RWPE2 (cell line): ENCODE measurements around the gene PEAK1.

ENCODE experiments used
- ATAC-seq: fragments of 200-7000 bp; cut with Tn5 transposase; 3 replicates; pipeline ENCODE4 v1.9.1; 2021; ENCODE audit warnings: low read depth
- DNase-seq: peaks from one replicate; pipeline ENCODE4 v3.0.0-alpha.2; 2020; ENCODE audit warnings: low spot score
- H3K27ac ChIP-seq: fragments of 450-650 bp; 2 replicates; pipeline ENCODE4 v1.5.1; 2017; ENCODE audit warnings: mild to moderate bottlenecking; ENCODE audit not compliant: poor library complexity, severe bottlenecking
- H3K27me3 ChIP-seq: fragments of 250-450 bp; sonication (Bioruptor Pico); 2 replicates; pipeline ENCODE4 v1.5.1; 2021; ENCODE audit warnings: mild to moderate bottlenecking, moderate library complexity; ENCODE audit not compliant: insufficient read depth, poor library complexity, severe bottlenecking
- H3K36me3 ChIP-seq: fragments of 250-450 bp; sonication (Bioruptor Pico); 2 replicates; pipeline ENCODE4 v1.5.1; 2020; ENCODE audit warnings: low read depth, mild to moderate bottlenecking, moderate library complexity
- H3K4me1 ChIP-seq: fragments of 250-450 bp; sonication (Bioruptor Pico); 2 replicates; pipeline ENCODE4 v1.5.1; 2021; ENCODE audit warnings: mild to moderate bottlenecking, moderate library complexity; ENCODE audit not compliant: insufficient read depth, poor library complexity, severe bottlenecking
- H3K4me3 ChIP-seq: fragments of 250-450 bp; sonication (Bioruptor Pico); 2 replicates; pipeline ENCODE4 v1.5.1; 2021; ENCODE audit warnings: mild to moderate bottlenecking, moderate library complexity; ENCODE audit not compliant: severe bottlenecking
- H3K9me3 ChIP-seq: fragments of 250-450 bp; sonication (Bioruptor Pico); 2 replicates; pipeline ENCODE4 v1.5.1; 2021; ENCODE audit warnings: mild to moderate bottlenecking, moderate library complexity; ENCODE audit not compliant: severe bottlenecking
- TF ChIP-seq, protein P1 (sequence below): fragments of 450-650 bp; IDR thresholded peaks from one replicate; pipeline ENCODE4 v1.5.1; 2017; ENCODE audit warnings: mild to moderate bottlenecking, moderate library complexity; ENCODE audit not compliant: poor library complexity, severe bottlenecking

The PEAK1 gene

DNA sequence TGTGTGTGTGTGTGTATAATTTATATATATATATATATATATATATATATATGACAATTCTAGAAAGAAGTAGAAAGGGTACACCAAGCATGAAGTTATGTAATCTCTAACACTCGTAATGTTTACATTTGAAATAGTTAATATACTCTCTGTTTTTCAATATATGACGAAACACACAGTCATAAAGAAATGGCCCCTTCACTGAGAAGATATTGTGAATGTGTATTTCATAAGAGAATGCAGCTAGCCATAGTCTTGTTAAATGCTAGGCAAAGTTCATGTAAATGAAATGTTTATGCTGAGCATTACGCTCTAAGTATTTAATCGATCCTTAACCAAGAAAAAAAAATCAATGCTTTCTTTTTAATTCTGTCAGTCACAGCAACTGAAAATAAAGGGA lies 194.3 kb downstream of the PEAK1 start:
- Histone ChIP-seq H3K36me3 (0 out of 2 replicates have a peak, but pooled peaks cover 3% of the 10 kb centered on the region), H3K4me3 (no peak overlapping the region), H3K27ac (no peak overlapping the region), H3K9me3 (no peaks in the 10 kb centered on the region), H3K4me1 (no peaks in the 10 kb centered on the region), H3K27me3 (no peaks in the 10 kb centered on the region)
- DNase-seq (no peak), ATAC-seq (no peak)
- TF ChIP-seq, protein P1, sequence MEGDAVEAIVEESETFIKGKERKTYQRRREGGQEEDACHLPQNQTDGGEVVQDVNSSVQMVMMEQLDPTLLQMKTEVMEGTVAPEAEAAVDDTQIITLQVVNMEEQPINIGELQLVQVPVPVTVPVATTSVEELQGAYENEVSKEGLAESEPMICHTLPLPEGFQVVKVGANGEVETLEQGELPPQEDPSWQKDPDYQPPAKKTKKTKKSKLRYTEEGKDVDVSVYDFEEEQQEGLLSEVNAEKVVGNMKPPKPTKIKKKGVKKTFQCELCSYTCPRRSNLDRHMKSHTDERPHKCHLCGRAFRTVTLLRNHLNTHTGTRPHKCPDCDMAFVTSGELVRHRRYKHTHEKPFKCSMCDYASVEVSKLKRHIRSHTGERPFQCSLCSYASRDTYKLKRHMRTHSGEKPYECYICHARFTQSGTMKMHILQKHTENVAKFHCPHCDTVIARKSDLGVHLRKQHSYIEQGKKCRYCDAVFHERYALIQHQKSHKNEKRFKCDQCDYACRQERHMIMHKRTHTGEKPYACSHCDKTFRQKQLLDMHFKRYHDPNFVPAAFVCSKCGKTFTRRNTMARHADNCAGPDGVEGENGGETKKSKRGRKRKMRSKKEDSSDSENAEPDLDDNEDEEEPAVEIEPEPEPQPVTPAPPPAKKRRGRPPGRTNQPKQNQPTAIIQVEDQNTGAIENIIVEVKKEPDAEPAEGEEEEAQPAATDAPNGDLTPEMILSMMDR, result no peak

DNA sequence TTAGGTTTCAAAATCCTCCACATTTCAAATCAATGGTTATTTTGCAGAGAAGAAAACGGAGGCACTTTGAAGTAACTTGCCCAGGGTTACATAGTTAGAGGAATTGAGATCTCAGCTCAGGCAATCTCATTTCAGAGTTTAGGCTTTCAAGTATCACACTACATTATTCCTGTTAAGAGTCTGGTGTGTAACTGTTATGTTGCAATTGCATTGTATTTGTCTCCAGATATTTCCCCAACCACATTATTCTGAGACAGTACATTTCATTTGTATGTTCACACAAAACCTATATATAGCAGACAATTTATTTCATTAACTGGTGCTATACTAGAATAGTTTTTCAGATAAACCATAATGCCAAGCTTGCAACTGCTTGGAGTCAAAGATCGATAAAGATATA lies 194.8 kb downstream of the PEAK1 start:
- Histone ChIP-seq H3K4me1 (no peaks in the 10 kb centered on the region), H3K27me3 (no peaks in the 10 kb centered on the region), H3K27ac (no peak overlapping the region), H3K36me3 (0 out of 2 replicates have a peak, but pooled peaks cover 3% of the 10 kb centered on the region), H3K9me3 (no peaks in the 10 kb centered on the region), H3K4me3 (no peak overlapping the region)
- DNase-seq (no peak), ATAC-seq (no peak)
- TF ChIP-seq, protein P1, result no peak

DNA sequence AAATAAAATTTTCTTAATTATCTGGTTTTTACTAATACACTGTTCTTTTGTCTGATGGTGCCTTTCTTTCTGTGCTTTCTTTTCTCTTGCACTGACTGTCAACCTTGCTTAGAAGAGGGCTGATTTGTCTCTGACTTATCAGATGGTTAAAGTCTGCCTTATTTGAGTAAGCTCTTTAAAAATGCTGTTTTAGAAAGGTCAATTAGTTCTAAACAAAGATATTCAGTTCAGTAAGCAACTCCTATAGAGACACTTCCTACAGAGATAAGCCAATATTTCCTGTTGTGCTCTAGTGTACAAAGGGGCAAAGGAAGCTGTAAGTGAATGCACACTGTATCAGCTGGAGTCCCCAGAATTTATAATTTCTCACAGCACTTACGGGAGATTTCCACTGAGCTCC lies 195.6 kb downstream of the PEAK1 start:
- DNase-seq, result no peak
- no peak overlapping the region for H3K27ac ChIP-seq
- no peaks in the 10 kb centered on the region for H3K4me1 ChIP-seq

DNA sequence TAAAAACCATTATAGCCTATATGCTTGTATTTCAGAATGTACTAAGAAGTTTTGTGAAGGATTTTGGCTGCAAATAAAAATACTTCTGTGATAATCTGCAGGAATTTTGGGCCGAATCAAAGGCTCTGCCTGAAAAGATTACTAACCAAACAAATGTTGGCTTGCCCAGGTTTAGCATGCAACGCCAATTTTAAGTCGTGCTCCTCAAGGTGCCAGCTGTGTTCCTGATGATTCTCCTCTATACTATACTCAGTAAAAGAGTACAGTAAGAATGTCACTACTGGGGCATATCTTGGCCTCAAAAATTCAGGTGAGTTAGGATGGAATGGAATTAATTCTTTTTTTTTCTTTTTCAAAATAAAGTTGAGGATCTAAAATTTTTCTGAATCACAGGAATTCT lies 198.2 kb downstream of the PEAK1 start:
- H3K27me3 ChIP-seq, result no peaks in the 10 kb centered on the region
- no peak overlapping the region for H3K4me3 ChIP-seq
- 0 out of 2 replicates have a peak, but pooled peaks cover 3% of the 10 kb centered on the region for H3K36me3 ChIP-seq
- no peaks in the 10 kb centered on the region for H3K9me3 ChIP-seq
- TF ChIP-seq, protein P1, result no peak
- no peak for ATAC-seq
- no peak for DNase-seq
- no peaks in the 10 kb centered on the region for H3K4me1 ChIP-seq
- H3K27ac ChIP-seq, result no peak overlapping the region

More for the DNA sequence above, 195.6 kb downstream of the PEAK1 start:
- no peaks in the 10 kb centered on the region for H3K27me3 ChIP-seq
- TF ChIP-seq, protein P1, result no peak
- H3K9me3 ChIP-seq, result no peaks in the 10 kb centered on the region
- no peak overlapping the region for H3K4me3 ChIP-seq
- ATAC-seq, result 0 out of 3 replicates have a peak, but pooled peaks have one; percentile 25
- H3K36me3 ChIP-seq, result 0 out of 2 replicates have a peak, but pooled peaks cover 3% of the 10 kb centered on the region

DNA sequence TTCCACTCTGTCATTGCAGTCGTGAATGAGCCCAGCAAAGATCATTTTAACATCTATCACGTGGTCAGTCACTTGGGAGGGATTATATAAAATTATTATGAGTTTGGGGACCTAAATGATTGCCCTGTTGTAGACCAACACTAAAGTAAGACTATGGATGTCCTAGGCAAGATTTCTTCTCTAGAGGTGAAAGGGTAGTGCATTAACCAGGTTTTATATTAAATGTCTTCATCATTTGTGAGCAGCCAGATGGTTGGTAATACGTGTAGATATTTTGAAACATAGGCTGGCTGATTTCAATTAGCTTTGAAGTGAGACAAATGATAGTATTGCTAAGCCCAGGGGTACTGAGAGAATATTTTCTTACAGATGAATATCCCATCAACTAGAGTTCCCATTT lies 198.7 kb downstream of the PEAK1 start:
- H3K9me3 ChIP-seq, result no peaks in the 10 kb centered on the region
- H3K4me1 ChIP-seq, result no peaks in the 10 kb centered on the region
- H3K27ac ChIP-seq, result no peak overlapping the region
- H3K4me3 ChIP-seq, result no peak overlapping the region
- ATAC-seq (no peak), DNase-seq (no peak)
- H3K27me3 ChIP-seq, result no peaks in the 10 kb centered on the region
- TF ChIP-seq, protein P1, result no peak
- 0 out of 2 replicates have a peak, but pooled peaks cover 3% of the 10 kb centered on the region for H3K36me3 ChIP-seq
